Transverse colon (tissue), 4 donors: ENCODE results near the gene PML. TPM values are rescaled to one million over a fixed set of nuclear protein-coding genes. Genes with fewer than 3 reads are reported as not detected.
A peak's percentile ranks its signal among the peaks of the same experiment; 100 is the strongest.
"Not testable (repeated sequence)": the region's sequence is repeated elsewhere in the genome, so short reads cannot be mapped to it uniquely, and the experiment has no call there.

Experiments used
- DNase-seq: peaks from one replicate; pipeline ENCODE4 v3.0.0-alpha.2; 2019
- H3K27ac ChIP-seq, 4 donors: fragments of 200-600 bp; sonication (generic); 2 replicates each; pipeline ENCODE4 v1.5.1; 2016 to 2018; ENCODE audit warnings: inconsistent platforms in 4 of 4
- H3K27me3 ChIP-seq: fragments of 200-600 bp; sonication (generic); 2 replicates; pipeline ENCODE4 v1.5.1; 2017; ENCODE audit warnings: inconsistent platforms
- H3K36me3 ChIP-seq, 4 donors: fragments of 200-600 bp; sonication (generic); 2 replicates each; pipeline ENCODE4 v1.5.1; 2017 to 2019; ENCODE audit warnings: inconsistent platforms in 4 of 4
- H3K4me1 ChIP-seq, 4 donors: fragments of 200-600 bp; sonication (generic); 2 replicates each; pipeline ENCODE4 v1.5.1; 2017 to 2020; ENCODE audit warnings: inconsistent platforms in 4 of 4
- H3K4me3 ChIP-seq, 4 donors: fragments of 200-600 bp; sonication (generic); 1 replicate in 1 of 4; 2 replicates in 3 of 4; pipeline versions ENCODE4 v1.5.1 to v1.6.1; 2017 to 2019; ENCODE audit warnings: inconsistent platforms in 4 of 4
- H3K9me3 ChIP-seq, 2 donors: fragments of 200-600 bp; sonication (generic); 2 replicates each; pipeline ENCODE4 v1.5.1; 2017 to 2019; ENCODE audit warnings: inconsistent platforms in 2 of 2
- CTCF ChIP-seq, 5 experiments: fragments of 200-600 bp in 3 of 5; fragments of 450-650 bp in 2 of 5; sonication (generic) in 3 of 5; IDR thresholded peaks; 1 replicate in 2 of 5; 2 replicates in 3 of 5; pipeline ENCODE4 v1.5.1; 2016 to 2017; ENCODE audit warnings: antibody characterized with exemption in 5 of 5, inconsistent platforms in 3 of 5, mild to moderate bottlenecking in 2 of 5, moderate library complexity in 1 of 5
- EP300 ChIP-seq: sonication (generic); formaldehyde crosslinking; IDR thresholded peaks from one replicate; pipeline ENCODE4 v1.6.1; 2017; ENCODE audit warnings: antibody characterized with exemption, low read depth
- POLR2A ChIP-seq: fragments of 450-650 bp; IDR thresholded peaks from one replicate; pipeline ENCODE4 v1.6.1; 2016; ENCODE audit warnings: antibody characterized with exemption, mild to moderate bottlenecking, moderate library complexity
- POLR2AphosphoS5 ChIP-seq, 3 donors: sonication (generic); formaldehyde crosslinking; IDR thresholded peaks; one replicate each; pipeline ENCODE4 v1.6.1; 2016; ENCODE audit warnings: antibody characterized with exemption in 3 of 3
- WGBS, 2 donors: methylation state at CpG; one replicate each; pipeline ENCODE4 v1.1.5; 2018; ENCODE audit warnings: low coverage in 1 of 2; 5-methylcytosine and 5-hydroxymethylcytosine counted together
- in situ Hi-C, 4 donors: fragments of 200-750 bp; cut with MboI; loops; one replicate each; pipeline versions ENCODE4 v1.15.0 to v1.15.1; 2017; ENCODE audit warnings: low sequenced_read_pairs in 3 of 4, low pct_ligation_motif_present in 1 of 4, low pct_unique_long_range_greater_than_20kb in 1 of 4
- intact Hi-C: fragments of 100-400 bp; cut with DNase I; formaldehyde crosslinking; loops from one replicate; pipeline ENCODE4 v1.15.1; 2023; ENCODE audit warnings: low total_unique reads
- total RNA-seq, 4 donors: library from RNA; depleted of rRNA; stranded (reverse); fragments of >200 nt; gene quantifications; one replicate each; pipeline ENCODE4 v1.1.0, GENCODE V29; 2016

The PML gene
- total RNA-seq, 4 donors from 2014 or later: 35.1 to 128 (median 70.0) TPM

- TF ChIP-seq CTCF (IDR thresholded peaks at IDR 0.05): no peak
- TF ChIP-seq POLR2A: no peak
- TF ChIP-seq POLR2AphosphoS5 (IDR thresholded peaks at IDR 0.05): no peak
- intact Hi-C loops: no loop called here
- no peaks in the 10 kb centered on the region for H3K36me3 ChIP-seq
- no peaks in the 10 kb centered on the region for H3K9me3 ChIP-seq
- H3K4me1 ChIP-seq: no peaks in the 10 kb centered on the region
- in situ Hi-C loops: loop anchor here in 1 of 4 donors (25.0 kb wide), 1 partner anchor 1252 kb away; no protein-coding TSS in a partner anchor
- no peak overlapping the region for H3K27ac ChIP-seq
- H3K4me3 ChIP-seq: no peak overlapping the region
- peak; percentile 0 for DNase-seq
- no peaks in the 10 kb centered on the region for H3K27me3 ChIP-seq
- whole genome bisulfite sequencing, 2 donors: 78% methylated on average over 6 of the region's 6 CpGs; no CpG with 5 or more reads in 1 of the 2 donors
Observed at GRCh38 chr15:74060251-74060650, 65.7 kb downstream of the PML start.

- DNase-seq: no peak
- TF ChIP-seq POLR2AphosphoS5 (IDR thresholded peaks at IDR 0.05) (no peak), POLR2A (no peak), EP300 (no peak), CTCF (IDR thresholded peaks at IDR 0.05) (no peak)
- in situ Hi-C loops (loop anchor here in 1 of 4 donors (25.0 kb wide), 1 partner anchor 1250 kb away; no protein-coding TSS in a partner anchor), intact Hi-C loops (no loop called here)
- Histone ChIP-seq H3K4me3 (no peak overlapping the region), H3K4me1 (no peaks in the 10 kb centered on the region), H3K27me3 (no peaks in the 10 kb centered on the region), H3K27ac (no peak overlapping the region), H3K36me3 (no peaks in the 10 kb centered on the region), H3K9me3 (no peaks in the 10 kb centered on the region)
- WGBS, 2 donors: 77% methylated on average over 6 of the region's 6 CpGs; no CpG with 5 or more reads in 1 of the 2 donors
Observed at GRCh38 chr15:74062236-74062635, 67.7 kb downstream of the PML start.

GRCh38 chr15:74062671-74063070 lies 68.2 kb downstream of the PML start:
- WGBS, 2 donors: 84% methylated on average over 7 of the region's 7 CpGs; no CpG with 5 or more reads in 1 of the 2 donors
- Histone ChIP-seq H3K9me3 (no peaks in the 10 kb centered on the region), H3K36me3 (no peaks in the 10 kb centered on the region), H3K4me1 (no peaks in the 10 kb centered on the region), H3K4me3 (no peak overlapping the region), H3K27ac (no peak overlapping the region), H3K27me3 (no peaks in the 10 kb centered on the region)
- intact Hi-C loops (no loop called here), in situ Hi-C loops (loop anchor here in 1 of 4 donors (25.0 kb wide), 1 partner anchor 1250 kb away; no protein-coding TSS in a partner anchor)
- TF ChIP-seq EP300 (no peak), POLR2AphosphoS5 (IDR thresholded peaks at IDR 0.05) (no peak), POLR2A (no peak)
- DNase-seq: no peak

GRCh38 chr15:74063425-74064146 lies 69.1 kb downstream of the PML start:
- H3K36me3 ChIP-seq, H3K27ac ChIP-seq, DNase-seq, H3K9me3 ChIP-seq, H3K27me3 ChIP-seq, H3K4me1 ChIP-seq, intact Hi-C loops, H3K4me3 ChIP-seq: not testable (repeated sequence)
- WGBS, 2 donors: 82% methylated on average over 10 of the region's 17 CpGs; no CpG with 5 or more reads in 1 of the 2 donors
- in situ Hi-C loops: loop anchor here in 1 of 4 donors (25.0 kb wide), 1 partner anchor 1249 kb away; no protein-coding TSS in a partner anchor

GRCh38 chr15:74064183-74064582 lies 69.7 kb downstream of the PML start:
- intact Hi-C loops, H3K36me3 ChIP-seq, H3K9me3 ChIP-seq, H3K27me3 ChIP-seq, H3K27ac ChIP-seq, DNase-seq, H3K4me3 ChIP-seq, H3K4me1 ChIP-seq: not testable (repeated sequence)
- in situ Hi-C loops: loop anchor here in 1 of 4 donors (25.0 kb wide), 1 partner anchor 1248 kb away; no protein-coding TSS in a partner anchor
- 90% methylated on average over 3 of the region's 3 CpGs; no CpG with 5 or more reads in 1 of the 2 donors for WGBS, 2 donors

- H3K36me3 ChIP-seq, intact Hi-C loops: not testable (repeated sequence)
- in situ Hi-C loops: loop anchor here in 1 of 4 donors (25.0 kb wide), 1 partner anchor 1247 kb away; no protein-coding TSS in a partner anchor
Observed at GRCh38 chr15:74064822-74065221, 70.3 kb downstream of the PML start.

More at GRCh38 chr15:74064822-74065221, 70.3 kb downstream of the PML start:
- H3K9me3 ChIP-seq, H3K27ac ChIP-seq, H3K27me3 ChIP-seq, DNase-seq, H3K4me1 ChIP-seq, H3K4me3 ChIP-seq: not testable (repeated sequence)
- 42 to 48% methylated on average over 5 of the region's 8 CpGs for WGBS, 2 donors
